Astrocyte of the cerebellum (primary cell): ENCODE data around the gene COL4A6.

Experiments
- DNase-seq: peaks from one replicate; pipeline ENCODE4 v3.0.0-alpha.2; 2011; ENCODE audit warnings: low read depth
- H3K4me3 ChIP-seq: 2 replicates; pipeline ENCODE4 v1.5.1; 2011; ENCODE audit warnings: mild to moderate bottlenecking, low read depth, low read length, moderate library complexity
- CTCF ChIP-seq: IDR thresholded peaks from 2 replicates; pipeline ENCODE4 v1.5.1; 2012; ENCODE audit warnings: low read length, low read depth, moderate library complexity, mild to moderate bottlenecking; ENCODE audit errors: missing control alignments
- in situ Hi-C: cut with HindIII; loops from 2 replicates; pipeline ENCODE4 v1.10.0; 2017; ENCODE audit warnings: low sequenced_read_pairs

The COL4A6 gene

GRCh38 chrX:108359806-108360602 lies 78.2 kb downstream of the COL4A6 start:
- TF ChIP-seq CTCF, result no peak
- no peak for DNase-seq
- no peak overlapping the region for H3K4me3 ChIP-seq
- in situ Hi-C loops, result no loop called here

GRCh38 chrX:108353452-108353851 lies 84.8 kb downstream of the COL4A6 start:
- no peak for DNase-seq
- TF ChIP-seq CTCF, result no peak
- in situ Hi-C loops, result no loop called here
- no peak overlapping the region for H3K4me3 ChIP-seq

- TF ChIP-seq CTCF, result no peak
- in situ Hi-C loops, result no loop called here
- no peak for DNase-seq
- H3K4me3 ChIP-seq, result no peak overlapping the region
Observed at GRCh38 chrX:108349210-108349609, 89.0 kb downstream of the COL4A6 start.

- in situ Hi-C loops, result no loop called here
- DNase-seq, result no peak
- no peak for TF ChIP-seq CTCF
Observed at GRCh38 chrX:108348525-108348924, 89.7 kb downstream of the COL4A6 start.

GRCh38 chrX:108347800-108348199 lies 90.4 kb downstream of the COL4A6 start:
- in situ Hi-C loops, result no loop called here
- no peak overlapping the region for H3K4me3 ChIP-seq
- TF ChIP-seq CTCF, result no peak
- no peak for DNase-seq

More at GRCh38 chrX:108348525-108348924, 89.7 kb downstream of the COL4A6 start:
- no peak overlapping the region for H3K4me3 ChIP-seq

- in situ Hi-C loops, result no loop called here
- no peak for DNase-seq
- no peak for TF ChIP-seq CTCF
- no peak overlapping the region for H3K4me3 ChIP-seq
Observed at GRCh38 chrX:108344216-108344615, 94.0 kb downstream of the COL4A6 start.
